ENCODE data around the gene PRSS56.

GRCh38 chr2:232473467-232473890 lies 46.7 kb upstream of the PRSS56 start:
- TF ChIP-seq POLR2AphosphoS5 (IDR thresholded peaks at IDR 0.05; ENCODE audit: low read depth, low read length) = no peak
- no peak for TF ChIP-seq YY1 (IDR thresholded peaks at IDR 0.05; ENCODE audit: low read depth, low read length)
- TF ChIP-seq SIN3A (conservative IDR thresholded peaks at IDR 0.05 in 1 of 2, IDR thresholded peaks at IDR 0.05 in 1 of 2; ENCODE audit: low read depth in 1 of 2, low read length in 2 of 2) = no peak
- TF ChIP-seq CTCF (IDR thresholded peaks at IDR 0.05; ENCODE audit: control extremely low read depth in 1 of 3, insufficient read depth in 1 of 3, low read depth in 1 of 3, low read length in 3 of 3) = no peak
- TF ChIP-seq KDM1A (IDR thresholded peaks at IDR 0.05; ENCODE audit: borderline replicate concordance, low read length) = no peak
- no peak for TF ChIP-seq SIRT6 (IDR thresholded peaks at IDR 0.05; ENCODE audit: low read length)
- no peak for TF ChIP-seq GABPA (IDR thresholded peaks at IDR 0.05; ENCODE audit: borderline replicate concordance, insufficient read depth, low read length)

All from H1 (cell line).